GM19455 (cell line): Measurements from ENCODE around the gene SUCLG2.

Experiments used
- ATAC-seq: cut with Tn5 transposase; IDR thresholded peaks from one replicate; pipeline ENCODE4 v1.9.1; 2021; ENCODE audit not compliant: unreplicated experiment

Gene SUCLG2

GRCh38 chr3:67650084-67650483 lies 4.3 kb downstream of the SUCLG2 start:
- ATAC-seq = no peak

- no peak for ATAC-seq
Observed at GRCh38 chr3:67649681-67650080, 4.7 kb downstream of the SUCLG2 start.

- ATAC-seq = no peak
Observed at GRCh38 chr3:67648701-67649100, 5.7 kb downstream of the SUCLG2 start.

- no peak for ATAC-seq
Observed at GRCh38 chr3:67648229-67648628, 6.2 kb downstream of the SUCLG2 start.

- no peak for ATAC-seq
Observed at GRCh38 chr3:67647390-67647878, 7.0 kb downstream of the SUCLG2 start.

- ATAC-seq = no peak
Observed at GRCh38 chr3:67646586-67647234, 7.7 kb downstream of the SUCLG2 start.

- ATAC-seq = no peak
Observed at GRCh38 chr3:67644827-67645226, 9.6 kb downstream of the SUCLG2 start.

- ATAC-seq = no peak
Observed at GRCh38 chr3:67642734-67643133, 11.7 kb downstream of the SUCLG2 start.

- no peak for ATAC-seq
Observed at GRCh38 chr3:67642190-67642589, 12.2 kb downstream of the SUCLG2 start.

GRCh38 chr3:67641451-67641850 lies 13.0 kb downstream of the SUCLG2 start:
- no peak for ATAC-seq

GRCh38 chr3:67640023-67640660 lies 14.3 kb downstream of the SUCLG2 start:
- no peak for ATAC-seq

GRCh38 chr3:67637255-67637900 lies 17.0 kb downstream of the SUCLG2 start:
- no peak for ATAC-seq

- no peak for ATAC-seq
Observed at GRCh38 chr3:67635806-67636205, 18.6 kb downstream of the SUCLG2 start.

- no peak for ATAC-seq
Observed at GRCh38 chr3:67635257-67635656, 19.2 kb downstream of the SUCLG2 start.

- no peak for ATAC-seq
Observed at GRCh38 chr3:67630666-67631362, 23.6 kb downstream of the SUCLG2 start.

- no peak for ATAC-seq
Observed at GRCh38 chr3:67624687-67625086, 29.7 kb downstream of the SUCLG2 start.

GRCh38 chr3:67624078-67624477 lies 30.3 kb downstream of the SUCLG2 start:
- ATAC-seq = no peak

- no peak for ATAC-seq
Observed at GRCh38 chr3:67622652-67623051, 31.8 kb downstream of the SUCLG2 start.

GRCh38 chr3:67620869-67621268 lies 33.5 kb downstream of the SUCLG2 start:
- ATAC-seq = no peak

GRCh38 chr3:67619991-67620390 lies 34.4 kb downstream of the SUCLG2 start:
- ATAC-seq = no peak

- ATAC-seq = peak; percentile 50
Observed at GRCh38 chr3:67617518-67617917, 36.9 kb downstream of the SUCLG2 start.

GRCh38 chr3:67616046-67616445 lies 38.4 kb downstream of the SUCLG2 start:
- no peak for ATAC-seq
